ENCODE data around the gene GLT1D1.

The GLT1D1 gene

DNA sequence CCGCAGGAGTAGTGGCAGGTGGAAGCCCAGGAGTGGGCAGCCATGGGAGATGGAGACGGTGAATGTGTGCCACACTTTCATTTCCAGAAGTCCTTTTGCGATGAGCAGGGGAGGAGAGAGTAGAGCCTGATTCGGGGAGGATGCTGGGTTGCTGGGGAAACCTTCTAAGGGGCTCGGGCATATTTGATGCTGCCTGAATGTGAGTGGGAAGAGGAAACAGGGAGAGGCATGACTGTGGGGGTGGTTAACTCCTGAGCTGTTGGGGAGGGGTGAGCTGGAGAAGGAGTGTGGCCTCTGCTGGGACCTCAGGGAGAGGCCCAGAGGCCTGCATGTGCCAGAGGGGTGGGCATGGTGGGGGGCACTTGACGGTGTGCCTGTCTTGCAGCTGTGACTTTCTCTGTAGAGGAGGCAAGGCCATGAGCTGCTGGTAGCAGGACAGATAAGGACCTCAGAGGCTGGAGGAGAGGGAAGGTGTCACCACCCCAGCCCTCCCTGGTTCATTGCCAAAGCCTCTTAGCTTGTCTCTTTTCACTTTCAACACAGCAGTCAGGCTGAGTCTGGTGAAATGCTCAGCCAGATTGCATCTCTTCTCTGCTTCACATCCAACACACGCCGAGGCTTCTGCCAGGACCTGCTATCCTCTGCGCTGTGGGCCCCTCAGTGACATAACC is 11.4 kb downstream of the GLT1D1 start:
- no peaks in the 10 kb centered on the region for H3K4me1 ChIP-seq (ENCODE audit: insufficient read depth, low read length)
- H3K36me3 ChIP-seq (ENCODE audit: insufficient read depth, low read length): no peaks in the 10 kb centered on the region
- H3K27ac ChIP-seq (ENCODE audit: low read length): no peak overlapping the region
- H3K4me3 ChIP-seq (ENCODE audit: low read depth in 1 of 2, low read length in 2 of 2): no peak overlapping the region
- no peaks in the 10 kb centered on the region for H4K20me1 ChIP-seq (ENCODE audit: insufficient read depth, low read length)
- DNase-seq (no peak), ATAC-seq (ENCODE audit: insufficient read depth, low read depth) (no peak)
- TF ChIP-seq EZH2 (IDR thresholded peaks at IDR 0.05; ENCODE audit: borderline replicate concordance, low read depth, low read length, severe bottlenecking): no peak
- TF ChIP-seq, protein P1, sequence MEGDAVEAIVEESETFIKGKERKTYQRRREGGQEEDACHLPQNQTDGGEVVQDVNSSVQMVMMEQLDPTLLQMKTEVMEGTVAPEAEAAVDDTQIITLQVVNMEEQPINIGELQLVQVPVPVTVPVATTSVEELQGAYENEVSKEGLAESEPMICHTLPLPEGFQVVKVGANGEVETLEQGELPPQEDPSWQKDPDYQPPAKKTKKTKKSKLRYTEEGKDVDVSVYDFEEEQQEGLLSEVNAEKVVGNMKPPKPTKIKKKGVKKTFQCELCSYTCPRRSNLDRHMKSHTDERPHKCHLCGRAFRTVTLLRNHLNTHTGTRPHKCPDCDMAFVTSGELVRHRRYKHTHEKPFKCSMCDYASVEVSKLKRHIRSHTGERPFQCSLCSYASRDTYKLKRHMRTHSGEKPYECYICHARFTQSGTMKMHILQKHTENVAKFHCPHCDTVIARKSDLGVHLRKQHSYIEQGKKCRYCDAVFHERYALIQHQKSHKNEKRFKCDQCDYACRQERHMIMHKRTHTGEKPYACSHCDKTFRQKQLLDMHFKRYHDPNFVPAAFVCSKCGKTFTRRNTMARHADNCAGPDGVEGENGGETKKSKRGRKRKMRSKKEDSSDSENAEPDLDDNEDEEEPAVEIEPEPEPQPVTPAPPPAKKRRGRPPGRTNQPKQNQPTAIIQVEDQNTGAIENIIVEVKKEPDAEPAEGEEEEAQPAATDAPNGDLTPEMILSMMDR (IDR thresholded peaks at IDR 0.05; ENCODE audit: borderline replicate concordance, extremely low read depth, low read length, poor library complexity, severe bottlenecking): no peak
- no peaks in the 10 kb centered on the region for H3K27me3 ChIP-seq (ENCODE audit: insufficient read depth, low read length, poor library complexity)
- no peaks in the 10 kb centered on the region for H3K9me3 ChIP-seq (ENCODE audit: insufficient read depth, low read length, severe bottlenecking)
- no peak overlapping the region for H2AFZ ChIP-seq (ENCODE audit: low read depth, low read length)
- H3K4me2 ChIP-seq (ENCODE audit: insufficient read depth, low read length): no peak overlapping the region
- H3K9ac ChIP-seq (ENCODE audit: low read depth, low read length): no peak overlapping the region
- no peaks in the 10 kb centered on the region for H3K79me2 ChIP-seq (ENCODE audit: insufficient read depth, low read length)

DNA sequence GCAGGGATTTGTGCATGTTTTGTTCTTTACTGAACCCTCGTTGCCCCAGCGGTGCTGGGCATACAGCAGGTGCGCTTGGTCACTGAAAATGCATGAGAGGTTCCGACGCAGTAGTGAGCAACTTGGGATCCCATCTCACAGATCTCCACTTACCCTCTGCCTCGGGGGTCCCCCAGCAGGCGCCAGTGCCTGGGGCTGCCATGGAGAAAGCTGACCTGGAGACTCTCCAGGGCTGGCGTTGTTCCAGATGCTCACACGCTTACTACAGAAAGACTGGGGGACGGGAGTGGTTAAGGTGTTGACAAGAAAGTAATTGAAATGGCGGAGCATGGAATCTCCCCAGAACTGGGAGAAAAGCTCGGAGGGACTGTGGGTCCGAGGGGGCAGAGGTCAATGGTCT is 14.2 kb downstream of the GLT1D1 start:
- Histone ChIP-seq H2AFZ (ENCODE audit: low read depth, low read length) (no peak overlapping the region), H3K4me2 (ENCODE audit: insufficient read depth, low read length) (no peak overlapping the region), H3K4me1 (ENCODE audit: insufficient read depth, low read length) (no peaks in the 10 kb centered on the region), H4K20me1 (ENCODE audit: insufficient read depth, low read length) (no peaks in the 10 kb centered on the region), H3K27ac (ENCODE audit: low read length) (no peak overlapping the region), H3K36me3 (ENCODE audit: insufficient read depth, low read length) (no peaks in the 10 kb centered on the region), H3K79me2 (ENCODE audit: insufficient read depth, low read length) (no peaks in the 10 kb centered on the region), H3K9ac (ENCODE audit: low read depth, low read length) (no peak overlapping the region), H3K9me3 (ENCODE audit: insufficient read depth, low read length, severe bottlenecking) (no peaks in the 10 kb centered on the region), H3K4me3 (ENCODE audit: low read depth in 1 of 2, low read length in 2 of 2) (no peak overlapping the region), H3K27me3 (ENCODE audit: insufficient read depth, low read length, poor library complexity) (no peaks in the 10 kb centered on the region)
- ATAC-seq (ENCODE audit: insufficient read depth, low read depth) (no peak), DNase-seq (no peak)
- TF ChIP-seq, protein P1 (IDR thresholded peaks at IDR 0.05; ENCODE audit: borderline replicate concordance, extremely low read depth, low read length, poor library complexity, severe bottlenecking): no peak
- no peak for TF ChIP-seq EZH2 (IDR thresholded peaks at IDR 0.05; ENCODE audit: borderline replicate concordance, low read depth, low read length, severe bottlenecking)

DNA sequence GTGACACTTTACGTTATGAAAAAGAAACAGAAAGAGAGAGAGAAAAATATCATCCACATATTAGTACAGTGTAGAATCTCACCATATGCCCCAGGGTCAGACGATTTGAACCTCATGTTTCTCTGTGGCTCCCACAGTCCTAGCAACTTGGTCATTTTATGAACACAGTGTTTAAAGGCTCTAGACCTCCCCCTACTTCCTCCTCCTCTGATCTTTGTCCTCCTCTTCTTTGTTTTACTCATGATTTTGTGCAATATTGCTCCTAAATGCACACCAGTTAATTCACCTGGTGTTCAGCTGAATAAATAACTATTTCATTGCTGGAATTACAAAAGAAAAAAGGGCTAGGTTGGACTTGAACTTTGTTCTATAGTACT is 18.2 kb downstream of the GLT1D1 start:
- Histone ChIP-seq H3K27ac (ENCODE audit: low read length) (no peak overlapping the region), H3K4me2 (ENCODE audit: insufficient read depth, low read length) (no peak overlapping the region), H3K4me3 (ENCODE audit: low read depth in 1 of 2, low read length in 2 of 2) (no peak overlapping the region), H3K9me3 (ENCODE audit: insufficient read depth, low read length, severe bottlenecking) (peaks cover 4% of the 10 kb centered on the region), H3K79me2 (ENCODE audit: insufficient read depth, low read length) (no peaks in the 10 kb centered on the region), H3K36me3 (ENCODE audit: insufficient read depth, low read length) (no peaks in the 10 kb centered on the region), H2AFZ (ENCODE audit: low read depth, low read length) (no peak overlapping the region), H3K27me3 (ENCODE audit: insufficient read depth, low read length, poor library complexity) (no peaks in the 10 kb centered on the region), H3K9ac (ENCODE audit: low read depth, low read length) (no peak overlapping the region), H4K20me1 (ENCODE audit: insufficient read depth, low read length) (no peaks in the 10 kb centered on the region), H3K4me1 (ENCODE audit: insufficient read depth, low read length) (no peaks in the 10 kb centered on the region)
- DNase-seq (no peak), ATAC-seq (ENCODE audit: insufficient read depth, low read depth) (no peak)
- TF ChIP-seq, protein P1 (IDR thresholded peaks at IDR 0.05; ENCODE audit: borderline replicate concordance, extremely low read depth, low read length, poor library complexity, severe bottlenecking): no peak
- no peak for TF ChIP-seq EZH2 (IDR thresholded peaks at IDR 0.05; ENCODE audit: borderline replicate concordance, low read depth, low read length, severe bottlenecking)

All from DND-41 (cell line).